GM23338 (cell line): ENCODE measurements around the gene CD58.

Source experiments
- CREB1 ChIP-seq: fragments of 250-450 bp; sonication (Bioruptor Pico); IDR thresholded peaks from 2 replicates; pipeline ENCODE4 v1.5.0; 2020; ENCODE audit warnings: low read depth, mild to moderate bottlenecking, moderate library complexity
- ETS1 ChIP-seq: IDR thresholded peaks from 2 replicates; pipeline ENCODE4 v1.6.1; 2016; ENCODE audit warnings: antibody characterized with exemption
- EZH2 ChIP-seq: fragments of 200-600 bp; sonication (generic); IDR thresholded peaks from one replicate; pipeline ENCODE4 v1.8.0; 2017; ENCODE audit warnings: antibody characterized with exemption, mild to moderate bottlenecking, low read depth; ENCODE audit not compliant: unreplicated experiment
- EZH2phosphoT487 ChIP-seq: fragments of 200-600 bp; sonication (generic); IDR thresholded peaks from one replicate; pipeline ENCODE4 v1.8.1; 2018; ENCODE audit warnings: antibody characterized with exemption; ENCODE audit not compliant: unreplicated experiment
- JUNB ChIP-seq: IDR thresholded peaks from one replicate; pipeline ENCODE4 v1.6.1; 2016; ENCODE audit warnings: antibody characterized with exemption; ENCODE audit not compliant: unreplicated experiment
- NANOG ChIP-seq: IDR thresholded peaks from 2 replicates; pipeline ENCODE4 v1.6.1; 2016; ENCODE audit warnings: antibody characterized with exemption, borderline replicate concordance
- POLR2AphosphoS5 ChIP-seq: IDR thresholded peaks from 2 replicates; pipeline ENCODE4 v1.6.1; 2016; ENCODE audit warnings: antibody characterized with exemption, low read depth
- ZNF114 ChIP-seq: fragments of 250-450 bp; sonication (Bioruptor Pico); IDR thresholded peaks from 2 replicates; pipeline ENCODE4 v1.5.0; 2020; ENCODE audit warnings: mild to moderate bottlenecking, moderate library complexity
- ZNF331 ChIP-seq: fragments of 250-450 bp; sonication (Bioruptor Pico); IDR thresholded peaks from 2 replicates; pipeline ENCODE4 v1.5.0; 2020; ENCODE audit warnings: low read depth, mild to moderate bottlenecking, moderate library complexity
- ZNF462 ChIP-seq: fragments of 250-450 bp; sonication (Bioruptor Pico); IDR thresholded peaks from 2 replicates; pipeline ENCODE4 v1.5.0; 2020; ENCODE audit warnings: mild to moderate bottlenecking, moderate library complexity
- TF ChIP-seq, protein P1 (sequence below), 2 experiments: fragments of 200-600 bp in 1 of 2; sonication (generic) in 1 of 2; conservative IDR thresholded peaks; 2 replicates each; pipeline versions ENCODE4 v1.5.1 to v1.6.1; 2016 to 2017; ENCODE audit warnings: antibody characterized with exemption in 2 of 2, low read depth in 2 of 2, mild to moderate bottlenecking in 2 of 2, moderate library complexity in 1 of 2
- TF ChIP-seq, protein P2 (sequence below): IDR thresholded peaks from one replicate; pipeline ENCODE4 v1.6.1; 2018; ENCODE audit warnings: antibody characterized with exemption; ENCODE audit not compliant: unreplicated experiment

- TF ChIP-seq, protein P1, sequence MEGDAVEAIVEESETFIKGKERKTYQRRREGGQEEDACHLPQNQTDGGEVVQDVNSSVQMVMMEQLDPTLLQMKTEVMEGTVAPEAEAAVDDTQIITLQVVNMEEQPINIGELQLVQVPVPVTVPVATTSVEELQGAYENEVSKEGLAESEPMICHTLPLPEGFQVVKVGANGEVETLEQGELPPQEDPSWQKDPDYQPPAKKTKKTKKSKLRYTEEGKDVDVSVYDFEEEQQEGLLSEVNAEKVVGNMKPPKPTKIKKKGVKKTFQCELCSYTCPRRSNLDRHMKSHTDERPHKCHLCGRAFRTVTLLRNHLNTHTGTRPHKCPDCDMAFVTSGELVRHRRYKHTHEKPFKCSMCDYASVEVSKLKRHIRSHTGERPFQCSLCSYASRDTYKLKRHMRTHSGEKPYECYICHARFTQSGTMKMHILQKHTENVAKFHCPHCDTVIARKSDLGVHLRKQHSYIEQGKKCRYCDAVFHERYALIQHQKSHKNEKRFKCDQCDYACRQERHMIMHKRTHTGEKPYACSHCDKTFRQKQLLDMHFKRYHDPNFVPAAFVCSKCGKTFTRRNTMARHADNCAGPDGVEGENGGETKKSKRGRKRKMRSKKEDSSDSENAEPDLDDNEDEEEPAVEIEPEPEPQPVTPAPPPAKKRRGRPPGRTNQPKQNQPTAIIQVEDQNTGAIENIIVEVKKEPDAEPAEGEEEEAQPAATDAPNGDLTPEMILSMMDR (conservative IDR thresholded peaks at IDR 0.05; ENCODE audit: low read depth in 2 of 2), result no peak
- TF ChIP-seq, protein P2, sequence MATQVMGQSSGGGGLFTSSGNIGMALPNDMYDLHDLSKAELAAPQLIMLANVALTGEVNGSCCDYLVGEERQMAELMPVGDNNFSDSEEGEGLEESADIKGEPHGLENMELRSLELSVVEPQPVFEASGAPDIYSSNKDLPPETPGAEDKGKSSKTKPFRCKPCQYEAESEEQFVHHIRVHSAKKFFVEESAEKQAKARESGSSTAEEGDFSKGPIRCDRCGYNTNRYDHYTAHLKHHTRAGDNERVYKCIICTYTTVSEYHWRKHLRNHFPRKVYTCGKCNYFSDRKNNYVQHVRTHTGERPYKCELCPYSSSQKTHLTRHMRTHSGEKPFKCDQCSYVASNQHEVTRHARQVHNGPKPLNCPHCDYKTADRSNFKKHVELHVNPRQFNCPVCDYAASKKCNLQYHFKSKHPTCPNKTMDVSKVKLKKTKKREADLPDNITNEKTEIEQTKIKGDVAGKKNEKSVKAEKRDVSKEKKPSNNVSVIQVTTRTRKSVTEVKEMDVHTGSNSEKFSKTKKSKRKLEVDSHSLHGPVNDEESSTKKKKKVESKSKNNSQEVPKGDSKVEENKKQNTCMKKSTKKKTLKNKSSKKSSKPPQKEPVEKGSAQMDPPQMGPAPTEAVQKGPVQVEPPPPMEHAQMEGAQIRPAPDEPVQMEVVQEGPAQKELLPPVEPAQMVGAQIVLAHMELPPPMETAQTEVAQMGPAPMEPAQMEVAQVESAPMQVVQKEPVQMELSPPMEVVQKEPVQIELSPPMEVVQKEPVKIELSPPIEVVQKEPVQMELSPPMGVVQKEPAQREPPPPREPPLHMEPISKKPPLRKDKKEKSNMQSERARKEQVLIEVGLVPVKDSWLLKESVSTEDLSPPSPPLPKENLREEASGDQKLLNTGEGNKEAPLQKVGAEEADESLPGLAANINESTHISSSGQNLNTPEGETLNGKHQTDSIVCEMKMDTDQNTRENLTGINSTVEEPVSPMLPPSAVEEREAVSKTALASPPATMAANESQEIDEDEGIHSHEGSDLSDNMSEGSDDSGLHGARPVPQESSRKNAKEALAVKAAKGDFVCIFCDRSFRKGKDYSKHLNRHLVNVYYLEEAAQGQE, result no peak
- no peak for TF ChIP-seq ETS1
- TF ChIP-seq CREB1 (CRISPR knock-in tag), result no peak
- no peak for TF ChIP-seq EZH2
- no peak for TF ChIP-seq POLR2AphosphoS5
- TF ChIP-seq EZH2phosphoT487, result no peak
- TF ChIP-seq JUNB, result no peak
- TF ChIP-seq ZNF114, result no peak
- no peak for TF ChIP-seq ZNF462
- TF ChIP-seq NANOG, result no peak
- TF ChIP-seq ZNF331 (CRISPR knock-in tag), result no peak
Observed at GRCh38 chr1:116506132-116507004, 64.5 kb downstream of the CD58 start.
